Activated CD4-positive, alpha-beta T cell treated with anti-CD3 and anti-CD28 coated beads, Interleukin-2, amount 50 U/mL, for 48 hours (primary cell): Measurements from ENCODE around the gene APLF.
"Not testable (repeated sequence)": the region's sequence is repeated elsewhere in the genome, so short reads cannot be mapped to it uniquely, and the experiment has no call there.

Source experiments
- DNase-seq, 2 experiments: peaks; one replicate each; pipeline ENCODE4 v3.0.0-alpha.2; 2020

The APLF gene

DNA sequence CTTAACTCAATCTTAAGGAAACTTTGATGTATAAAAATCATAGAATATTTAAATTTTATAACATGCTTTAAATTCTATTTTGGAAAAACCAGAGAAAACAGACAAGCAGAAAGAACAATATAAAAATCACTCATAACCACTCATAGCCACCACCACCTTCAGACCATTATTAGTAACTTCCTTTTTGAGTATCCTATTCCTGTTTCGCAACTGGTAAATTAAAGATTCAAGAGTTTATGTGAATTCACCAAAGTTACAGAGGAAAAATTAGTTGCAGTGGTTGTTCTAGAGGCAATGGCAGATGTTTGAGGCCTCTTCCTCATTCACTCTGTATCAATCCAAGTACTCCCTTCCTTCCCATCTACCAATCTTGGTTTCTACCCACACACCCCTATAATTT, 126.7 kb downstream of the APLF start:
- no peak for DNase-seq

DNA sequence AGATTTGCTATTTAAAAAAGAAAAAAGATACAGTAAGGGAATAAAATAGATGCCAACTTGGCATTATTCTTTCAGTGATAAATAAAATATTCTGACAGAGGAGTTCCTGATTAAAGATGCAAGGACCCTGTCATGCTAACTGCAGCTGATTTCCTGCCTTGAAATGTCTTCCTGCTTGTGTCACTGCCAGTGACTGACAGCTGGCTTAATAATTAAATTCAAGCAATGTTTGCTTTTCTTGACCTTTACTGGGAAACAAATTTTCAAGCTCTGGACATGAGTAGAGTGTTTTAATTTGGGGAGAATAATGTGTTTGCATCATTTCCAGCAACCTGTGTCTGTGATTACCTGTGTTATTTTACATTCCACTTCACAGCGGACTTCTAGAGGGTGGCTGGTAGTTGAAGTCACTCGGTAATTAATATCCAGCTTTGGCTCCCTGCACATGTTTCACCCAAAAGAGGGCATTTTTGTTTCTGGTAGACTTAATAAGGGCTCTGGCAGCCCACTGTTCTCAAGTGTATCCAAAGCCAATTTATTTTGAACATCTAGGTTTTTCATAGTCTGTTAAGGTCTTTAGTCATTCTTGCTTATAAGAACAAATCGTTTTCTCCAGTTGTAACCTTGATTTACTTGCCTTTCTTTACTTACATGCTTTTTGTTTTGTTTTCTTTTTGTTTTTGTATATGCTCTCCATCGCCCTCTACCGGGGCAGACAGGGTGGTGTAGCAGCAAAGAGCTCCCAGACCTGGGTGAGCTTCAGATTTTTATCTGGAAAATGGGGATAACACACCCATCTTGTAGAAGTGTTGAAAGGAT, 127.5 kb downstream of the APLF start:
- peak; percentile 47 to 60 for DNase-seq

DNA sequence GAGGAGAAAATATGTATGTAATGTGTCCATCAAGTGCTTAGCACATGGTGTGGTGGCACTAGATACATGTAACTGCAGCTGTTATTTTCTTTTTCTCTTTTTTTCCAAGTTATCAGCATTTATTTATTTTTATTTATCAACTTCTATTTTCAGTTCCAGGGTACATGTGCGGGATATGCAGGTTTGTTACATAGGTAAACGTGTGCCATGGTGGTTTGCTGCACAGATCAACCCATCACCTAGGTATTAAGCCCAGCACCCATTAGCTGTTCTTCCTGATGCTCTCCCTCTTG, 128.1 kb downstream of the APLF start:
- not testable (repeated sequence) for DNase-seq

DNA sequence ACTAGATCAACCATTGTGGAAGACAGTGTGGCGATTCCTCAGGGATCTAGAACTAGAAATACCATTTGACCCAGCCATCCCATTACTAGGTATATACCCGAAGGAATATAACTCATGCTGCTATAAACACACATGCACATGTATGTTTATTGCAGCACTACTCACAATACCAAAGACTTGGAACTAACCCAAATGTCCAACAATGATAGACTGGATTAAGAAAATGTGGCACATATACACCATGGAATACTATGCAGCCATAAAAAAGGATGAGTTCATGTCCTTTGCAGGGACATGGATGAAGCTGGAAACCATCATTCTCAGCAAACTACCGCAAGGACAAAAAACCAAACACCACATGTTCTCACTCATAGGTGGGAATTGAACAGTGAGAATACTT, 133.1 kb downstream of the APLF start:
- not testable (repeated sequence) for DNase-seq

DNA sequence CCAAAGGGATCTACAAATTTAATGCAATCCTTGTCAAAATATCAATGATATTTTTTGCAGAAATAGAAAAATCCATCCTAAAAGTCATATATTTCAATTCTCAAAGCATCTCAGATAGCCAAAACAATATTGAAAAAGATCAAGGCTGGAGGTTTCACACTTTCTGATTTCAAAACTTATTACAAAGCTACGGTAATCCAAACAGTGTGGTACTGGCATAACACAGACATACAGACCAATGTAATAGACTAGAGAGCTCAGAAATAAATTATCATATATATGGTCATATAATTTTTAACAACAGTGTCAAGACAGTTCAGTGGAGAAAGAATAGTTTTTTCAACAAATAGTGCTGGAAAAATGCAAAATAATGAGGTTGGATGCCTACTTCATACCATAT, 135.7 kb downstream of the APLF start:
- DNase-seq, result no peak

DNA sequence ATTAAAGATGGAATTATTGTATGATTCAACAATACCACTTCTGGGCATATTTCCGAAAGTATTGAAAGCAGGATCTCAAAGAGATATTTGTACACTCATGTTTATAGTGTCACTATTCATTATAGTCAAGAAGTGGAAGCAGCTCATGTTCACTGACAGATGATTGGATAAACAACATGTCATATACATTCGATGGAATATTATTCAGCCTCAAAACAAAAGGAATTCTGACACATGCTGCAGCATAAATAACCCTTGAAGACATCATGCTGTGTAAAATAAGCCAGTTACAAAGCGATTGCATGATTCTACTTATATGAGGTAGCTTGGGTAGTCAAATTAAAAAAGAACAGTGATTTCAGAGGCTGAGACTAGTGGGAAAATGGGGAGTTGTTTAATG, 136.7 kb downstream of the APLF start:
- no peak for DNase-seq

DNA sequence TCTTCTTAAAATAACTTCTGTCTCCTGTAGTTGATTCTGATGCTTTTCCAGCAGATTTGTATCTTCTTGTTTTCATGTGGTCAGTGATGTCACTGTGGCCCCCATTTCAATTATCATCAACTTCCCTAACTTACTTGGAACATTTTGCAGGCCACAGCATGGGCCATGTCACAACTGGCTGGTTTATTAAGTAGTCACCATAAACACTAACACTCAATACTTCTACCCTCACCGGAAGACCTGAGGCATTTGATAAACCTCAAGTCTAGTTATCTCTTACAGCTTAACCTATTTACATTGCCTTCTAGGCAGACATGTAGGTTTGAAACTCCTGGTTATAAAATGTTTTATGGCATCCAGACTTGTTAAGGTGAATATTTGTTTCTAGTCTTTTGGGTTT, 138.6 kb downstream of the APLF start:
- no peak for DNase-seq

DNA sequence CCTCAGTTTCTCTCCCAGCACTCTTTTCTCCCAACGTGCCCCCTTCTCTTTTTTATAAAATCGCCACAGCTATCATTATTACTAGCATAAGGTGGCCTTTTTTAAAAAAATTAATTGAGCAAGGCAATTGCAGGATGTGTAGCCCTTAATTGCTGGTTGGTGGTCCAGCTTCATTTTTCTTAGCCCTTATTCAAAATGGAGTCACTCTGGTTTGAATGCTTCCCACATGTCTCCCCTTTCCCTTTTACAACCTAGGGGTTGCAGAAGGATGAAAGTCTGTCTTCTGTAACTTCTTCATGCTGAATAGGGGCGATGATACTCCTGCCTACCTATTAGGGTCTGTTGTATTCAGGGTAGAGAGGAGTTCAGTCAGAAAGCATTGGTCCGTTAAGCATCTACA, 139.4 kb downstream of the APLF start:
- DNase-seq, result no peak

DNA sequence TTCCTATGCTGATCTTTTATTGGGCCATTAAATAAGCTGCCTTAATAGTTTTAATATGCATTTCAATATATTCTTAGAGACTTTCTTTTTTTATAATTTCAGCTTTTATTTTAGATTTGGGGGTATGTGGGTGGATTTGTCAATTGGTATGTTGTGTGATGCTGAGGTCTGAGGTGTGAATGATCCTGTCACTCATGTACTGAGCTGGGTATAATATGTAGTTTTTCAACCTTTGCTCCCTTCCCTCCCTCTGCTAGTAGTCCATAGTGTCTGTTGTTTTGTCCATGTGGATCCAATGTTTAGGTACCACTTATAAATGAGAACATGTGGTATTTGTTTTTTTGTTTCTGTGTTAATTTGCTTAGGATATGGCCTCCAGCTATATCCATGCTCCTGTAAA, 140.5 kb downstream of the APLF start:
- no peak for DNase-seq

DNA sequence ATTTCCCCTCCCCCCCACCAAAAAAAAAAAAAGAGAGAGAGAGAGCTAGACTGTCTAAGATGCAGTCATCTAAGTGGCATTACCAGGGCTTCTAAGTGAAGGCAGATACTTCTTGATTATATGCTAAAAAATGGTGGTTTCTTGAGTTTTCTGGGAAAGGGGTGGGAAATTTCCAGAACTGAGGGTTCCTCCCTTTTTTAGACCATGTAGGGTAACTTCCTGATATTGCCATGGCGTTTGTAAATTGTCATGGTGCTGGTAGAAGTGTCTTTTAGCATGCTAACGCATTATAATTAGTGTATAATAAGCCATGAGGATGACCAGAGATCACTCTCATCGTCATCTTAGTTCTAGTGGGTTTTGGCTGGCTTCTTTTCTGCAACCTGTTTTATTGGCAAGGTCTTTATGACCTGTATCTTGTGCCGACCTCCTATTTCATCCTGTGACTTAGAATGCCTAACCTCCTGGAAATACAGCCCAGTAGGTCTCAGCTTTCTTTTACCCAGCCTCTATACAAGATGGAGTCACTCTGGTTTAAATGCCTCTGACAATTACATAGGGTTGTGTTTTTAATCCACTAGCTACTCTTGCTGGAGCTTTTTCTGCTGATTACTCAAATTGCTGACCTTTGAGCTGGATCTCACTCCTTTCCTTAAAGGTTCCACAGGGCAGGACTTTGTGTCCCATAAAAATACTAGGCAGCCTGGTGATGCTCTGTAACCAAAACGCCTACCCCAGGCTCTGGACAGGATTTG, 145.6 kb downstream of the APLF start:
- no peak for DNase-seq

DNA sequence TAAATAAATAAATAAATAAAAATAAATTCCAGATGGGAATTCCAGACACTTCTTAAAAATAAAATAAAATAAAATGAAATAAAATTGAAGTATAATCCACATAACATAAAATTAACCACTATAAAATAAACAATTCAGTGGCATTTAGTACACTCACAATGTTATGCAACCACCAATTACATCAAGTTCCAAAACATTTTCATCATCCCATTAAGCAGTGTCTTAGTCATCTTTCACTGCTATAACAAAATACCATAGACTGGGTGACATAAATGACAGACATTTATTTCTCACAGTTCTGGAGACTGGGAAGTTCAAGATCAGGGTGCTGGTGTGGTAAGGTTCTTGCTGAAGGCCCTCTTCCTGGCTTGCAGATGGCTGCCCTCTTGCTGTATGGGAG, 153.4 kb downstream of the APLF start:
- DNase-seq, result no peak

DNA sequence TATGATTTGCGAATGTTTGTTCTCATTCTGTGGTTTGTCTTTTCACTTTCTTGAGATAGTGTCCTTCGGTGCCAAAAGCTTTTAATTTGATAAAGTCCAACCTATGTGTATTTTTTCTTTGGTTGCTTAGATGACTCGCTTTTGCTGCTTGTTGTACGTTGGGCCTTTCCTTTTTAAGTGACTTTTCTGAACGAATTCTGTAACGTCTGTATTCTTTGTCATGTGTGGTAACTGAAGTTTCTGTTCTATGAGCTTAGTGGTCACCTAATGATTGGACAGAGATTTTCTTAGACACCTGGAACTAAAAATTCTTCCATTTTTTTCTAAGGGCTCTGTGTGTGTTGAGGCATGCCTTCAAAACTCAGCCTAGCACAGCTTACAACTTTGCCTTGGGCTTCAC, 156.4 kb downstream of the APLF start:
- no peak for DNase-seq

DNA sequence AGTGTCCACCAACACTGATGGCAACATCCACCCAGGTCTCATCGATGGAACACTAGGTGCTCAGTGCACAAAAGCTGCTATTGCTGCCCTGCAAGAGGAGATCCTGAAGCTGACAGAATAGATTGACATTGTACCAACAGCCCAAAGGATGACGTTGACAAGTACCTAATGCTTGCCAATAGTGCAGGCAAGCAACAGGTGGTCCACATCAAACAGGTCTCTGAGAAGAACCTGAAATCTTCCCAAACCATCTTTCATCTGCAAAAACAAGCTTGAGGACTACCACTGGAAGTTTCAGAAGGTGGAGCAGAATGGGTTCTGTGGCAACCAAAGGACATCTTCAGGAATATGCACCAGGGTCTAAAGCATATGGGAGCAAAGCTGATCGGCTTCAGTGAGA, 160.2 kb downstream of the APLF start:
- DNase-seq, result no peak
